ENCODE measurements around the gene BRAF.

DNA sequence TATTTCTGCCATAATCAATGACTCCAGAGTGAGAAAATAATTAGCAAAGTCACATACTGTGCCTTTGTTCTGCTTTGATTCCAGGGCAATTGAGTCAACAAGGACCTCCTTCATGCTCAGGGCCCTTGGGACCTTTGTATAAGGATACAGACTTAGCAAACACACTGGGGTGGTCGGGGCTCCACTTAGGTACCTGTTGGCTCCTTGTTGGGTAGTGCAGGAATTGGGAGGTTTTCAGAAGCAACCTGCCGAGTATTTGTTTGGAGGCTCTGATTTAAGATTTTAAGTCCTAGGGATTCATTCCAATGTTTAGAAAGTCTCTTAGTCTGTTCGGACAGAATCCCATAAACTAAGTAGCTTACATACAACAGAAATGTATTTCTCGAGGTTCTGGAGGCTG, 249.0 kb downstream of the BRAF start:
- TF ChIP-seq, protein P1, sequence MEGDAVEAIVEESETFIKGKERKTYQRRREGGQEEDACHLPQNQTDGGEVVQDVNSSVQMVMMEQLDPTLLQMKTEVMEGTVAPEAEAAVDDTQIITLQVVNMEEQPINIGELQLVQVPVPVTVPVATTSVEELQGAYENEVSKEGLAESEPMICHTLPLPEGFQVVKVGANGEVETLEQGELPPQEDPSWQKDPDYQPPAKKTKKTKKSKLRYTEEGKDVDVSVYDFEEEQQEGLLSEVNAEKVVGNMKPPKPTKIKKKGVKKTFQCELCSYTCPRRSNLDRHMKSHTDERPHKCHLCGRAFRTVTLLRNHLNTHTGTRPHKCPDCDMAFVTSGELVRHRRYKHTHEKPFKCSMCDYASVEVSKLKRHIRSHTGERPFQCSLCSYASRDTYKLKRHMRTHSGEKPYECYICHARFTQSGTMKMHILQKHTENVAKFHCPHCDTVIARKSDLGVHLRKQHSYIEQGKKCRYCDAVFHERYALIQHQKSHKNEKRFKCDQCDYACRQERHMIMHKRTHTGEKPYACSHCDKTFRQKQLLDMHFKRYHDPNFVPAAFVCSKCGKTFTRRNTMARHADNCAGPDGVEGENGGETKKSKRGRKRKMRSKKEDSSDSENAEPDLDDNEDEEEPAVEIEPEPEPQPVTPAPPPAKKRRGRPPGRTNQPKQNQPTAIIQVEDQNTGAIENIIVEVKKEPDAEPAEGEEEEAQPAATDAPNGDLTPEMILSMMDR (IDR thresholded peaks at IDR 0.05; ENCODE audit: poor library complexity), result no peak
- no peak for TF ChIP-seq EZH2 (IDR thresholded peaks at IDR 0.05; ENCODE audit: borderline replicate concordance)
